ENCODE measurements around the gene CHST15.

The CHST15 gene

DNA sequence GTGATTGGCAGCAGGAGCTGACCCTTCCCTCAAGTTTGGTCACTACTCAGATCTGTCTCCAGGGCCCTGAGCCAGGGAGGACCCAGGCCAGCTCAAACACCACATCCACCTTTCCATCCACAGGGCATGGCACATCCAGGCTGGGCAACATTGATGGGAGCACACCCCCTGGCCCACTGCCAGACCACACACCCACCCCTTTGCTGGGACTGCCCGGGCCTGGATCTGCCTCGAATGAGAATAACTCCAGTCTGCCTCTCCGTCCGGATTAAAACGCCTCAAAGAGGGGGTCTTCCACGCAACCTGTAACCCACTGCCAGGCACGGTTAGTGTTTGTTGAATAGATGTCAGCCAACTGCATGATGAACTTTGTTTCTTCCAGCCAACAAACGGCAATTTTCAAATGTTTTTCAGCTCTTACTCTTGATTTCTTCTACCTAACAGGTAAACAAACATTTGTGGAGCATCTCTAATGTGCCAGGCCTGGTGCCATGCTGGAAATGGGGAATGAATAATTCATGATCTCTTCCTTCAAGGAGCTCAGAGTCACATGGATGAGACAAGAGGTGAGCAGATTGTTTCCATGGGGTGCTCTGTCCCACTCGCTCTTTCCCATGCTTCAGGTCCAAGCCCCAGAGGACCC, 41.0 kb upstream of the CHST15 start:
- Histone ChIP-seq H3K27me3 (replicated peaks; ENCODE audit: control insufficient read depth, insufficient read depth, low read length) (peaks cover 3% of the 10 kb centered on the region; the same call in 1 of the 2 replicates), H3K4me3 (replicated peaks; ENCODE audit: low read depth, low read length) (no peak overlapping the region), H3K36me3 (ENCODE audit: control insufficient read depth, insufficient read depth, low read length) (no peaks in the 10 kb centered on the region)
- no peak for DNase-seq (ENCODE audit: extremely low read depth, insufficient read length)
- TF ChIP-seq, protein P1, sequence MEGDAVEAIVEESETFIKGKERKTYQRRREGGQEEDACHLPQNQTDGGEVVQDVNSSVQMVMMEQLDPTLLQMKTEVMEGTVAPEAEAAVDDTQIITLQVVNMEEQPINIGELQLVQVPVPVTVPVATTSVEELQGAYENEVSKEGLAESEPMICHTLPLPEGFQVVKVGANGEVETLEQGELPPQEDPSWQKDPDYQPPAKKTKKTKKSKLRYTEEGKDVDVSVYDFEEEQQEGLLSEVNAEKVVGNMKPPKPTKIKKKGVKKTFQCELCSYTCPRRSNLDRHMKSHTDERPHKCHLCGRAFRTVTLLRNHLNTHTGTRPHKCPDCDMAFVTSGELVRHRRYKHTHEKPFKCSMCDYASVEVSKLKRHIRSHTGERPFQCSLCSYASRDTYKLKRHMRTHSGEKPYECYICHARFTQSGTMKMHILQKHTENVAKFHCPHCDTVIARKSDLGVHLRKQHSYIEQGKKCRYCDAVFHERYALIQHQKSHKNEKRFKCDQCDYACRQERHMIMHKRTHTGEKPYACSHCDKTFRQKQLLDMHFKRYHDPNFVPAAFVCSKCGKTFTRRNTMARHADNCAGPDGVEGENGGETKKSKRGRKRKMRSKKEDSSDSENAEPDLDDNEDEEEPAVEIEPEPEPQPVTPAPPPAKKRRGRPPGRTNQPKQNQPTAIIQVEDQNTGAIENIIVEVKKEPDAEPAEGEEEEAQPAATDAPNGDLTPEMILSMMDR (IDR thresholded peaks at IDR 0.05; ENCODE audit: insufficient read depth, low read length, poor library complexity, severe bottlenecking) = no peak

DNA sequence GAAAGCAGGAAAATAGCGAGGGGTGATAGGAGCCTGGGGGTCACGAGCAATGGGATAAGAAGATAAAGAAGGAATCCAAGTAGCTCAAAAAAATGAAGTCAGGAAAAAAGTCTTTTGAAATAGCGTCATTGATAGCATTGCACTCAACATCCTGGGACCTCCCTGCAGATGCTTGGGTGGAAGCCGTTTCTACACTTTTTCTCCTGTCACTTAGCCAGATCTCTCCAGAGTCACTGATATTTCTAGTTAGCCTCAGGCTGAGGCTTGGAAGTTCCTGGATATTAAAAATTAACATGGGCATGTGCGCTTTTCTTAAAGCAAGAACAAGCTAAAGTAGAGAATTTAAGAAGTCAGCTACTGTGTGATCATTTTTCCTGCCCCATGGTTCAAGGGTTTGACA, 39.5 kb upstream of the CHST15 start:
- H3K36me3 ChIP-seq (ENCODE audit: control insufficient read depth, insufficient read depth, low read length) = no peaks in the 10 kb centered on the region
- TF ChIP-seq, protein P1 (IDR thresholded peaks at IDR 0.05; ENCODE audit: insufficient read depth, low read length, poor library complexity, severe bottlenecking) = no peak
- H3K4me3 ChIP-seq (replicated peaks; ENCODE audit: low read depth, low read length) = no peak overlapping the region
- no peak for DNase-seq (ENCODE audit: extremely low read depth, insufficient read length)
- peaks cover 3% of the 10 kb centered on the region for H3K27me3 ChIP-seq (replicated peaks; ENCODE audit: control insufficient read depth, insufficient read depth, low read length)

DNA sequence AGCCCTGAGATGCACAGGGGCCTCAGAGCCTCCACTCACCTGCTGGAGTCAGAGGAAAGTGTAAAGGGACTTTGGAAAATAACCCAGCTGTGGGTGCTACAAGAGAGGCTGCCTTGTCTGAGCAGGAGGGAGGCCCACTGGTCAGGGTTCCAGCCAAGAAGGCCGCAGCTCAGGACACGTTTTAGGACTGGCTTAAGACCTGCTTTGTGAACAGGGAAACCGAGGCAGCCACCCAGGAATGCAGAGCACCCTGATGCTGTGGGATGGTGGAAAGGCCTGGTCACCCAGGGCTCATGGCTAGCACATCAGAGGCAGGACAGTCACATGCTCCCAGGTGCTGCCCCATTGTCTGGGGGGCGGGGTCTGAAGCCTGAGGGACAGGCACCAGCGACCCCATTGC, 38.9 kb upstream of the CHST15 start:
- no peaks in the 10 kb centered on the region for H3K36me3 ChIP-seq (ENCODE audit: control insufficient read depth, insufficient read depth, low read length)
- DNase-seq (ENCODE audit: extremely low read depth, insufficient read length) = no peak
- TF ChIP-seq, protein P1 (IDR thresholded peaks at IDR 0.05; ENCODE audit: insufficient read depth, low read length, poor library complexity, severe bottlenecking) = no peak
- H3K4me3 ChIP-seq (replicated peaks; ENCODE audit: low read depth, low read length) = no peak overlapping the region
- H3K27me3 ChIP-seq (replicated peaks; ENCODE audit: control insufficient read depth, insufficient read depth, low read length) = peaks cover 3% of the 10 kb centered on the region

DNA sequence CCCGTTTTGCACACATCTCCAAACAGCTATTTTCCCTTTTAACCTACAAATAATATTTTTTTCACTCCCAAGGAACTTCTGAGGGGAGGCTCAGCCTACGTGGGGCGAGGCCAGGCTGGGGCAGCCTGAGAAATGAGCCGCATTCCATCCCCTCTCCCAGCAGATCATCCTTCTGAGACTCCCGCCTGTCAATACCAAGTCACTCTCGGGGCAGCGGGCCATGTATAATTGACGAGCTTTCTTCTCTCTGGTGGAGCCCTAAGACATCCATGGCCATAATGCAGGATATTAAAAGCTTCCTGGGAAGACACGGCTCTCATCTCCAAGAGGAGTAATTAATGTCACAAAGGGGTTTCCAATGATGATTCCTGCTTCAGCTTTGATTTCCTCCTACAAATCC, 37.8 kb upstream of the CHST15 start:
- H3K36me3 ChIP-seq (ENCODE audit: control insufficient read depth, insufficient read depth, low read length) = no peaks in the 10 kb centered on the region
- no peak for DNase-seq (ENCODE audit: extremely low read depth, insufficient read length)
- TF ChIP-seq, protein P1 (IDR thresholded peaks at IDR 0.05; ENCODE audit: insufficient read depth, low read length, poor library complexity, severe bottlenecking) = no peak
- peaks cover 3% of the 10 kb centered on the region for H3K27me3 ChIP-seq (replicated peaks; ENCODE audit: control insufficient read depth, insufficient read depth, low read length)
- H3K4me3 ChIP-seq (replicated peaks; ENCODE audit: low read depth, low read length) = no peak overlapping the region

DNA sequence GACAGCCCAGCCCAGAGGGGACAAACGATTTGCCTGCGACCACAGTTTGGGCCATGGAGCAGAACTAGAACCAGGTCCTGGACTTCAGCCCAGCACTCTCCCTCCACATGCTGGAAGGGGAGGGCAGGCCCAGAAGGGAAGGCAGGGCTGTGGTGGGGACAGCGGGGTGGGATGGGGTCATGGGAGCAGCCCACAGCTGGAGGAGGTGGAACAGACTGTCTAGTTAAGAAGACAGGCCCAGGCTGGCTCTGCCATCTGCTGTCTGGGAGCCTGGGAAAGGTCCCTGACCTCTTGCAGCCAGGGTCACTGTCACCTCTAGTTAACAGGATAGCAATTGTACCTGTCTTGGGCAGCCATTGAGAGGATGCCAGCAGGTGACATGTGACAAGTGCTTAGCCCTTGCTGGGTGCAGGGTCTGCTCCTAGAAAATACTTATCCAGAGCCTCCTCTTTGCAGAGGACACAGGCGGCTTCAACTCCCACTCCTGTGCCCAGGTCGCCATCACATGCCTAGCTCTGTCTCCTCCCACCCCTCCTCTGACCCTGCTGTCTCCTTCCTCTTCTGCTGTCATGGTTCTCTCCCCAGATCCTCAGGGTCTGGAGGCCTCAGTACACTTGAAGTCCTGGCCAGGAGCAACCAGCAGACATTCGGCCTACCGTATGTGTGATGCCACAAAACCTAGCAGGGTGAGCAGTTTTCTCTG, 37.0 kb upstream of the CHST15 start:
- TF ChIP-seq, protein P1 (IDR thresholded peaks at IDR 0.05; ENCODE audit: insufficient read depth, low read length, poor library complexity, severe bottlenecking) = no peak
- peaks cover 3% of the 10 kb centered on the region for H3K27me3 ChIP-seq (replicated peaks; ENCODE audit: control insufficient read depth, insufficient read depth, low read length)
- DNase-seq (ENCODE audit: extremely low read depth, insufficient read length) = no peak
- no peak overlapping the region for H3K4me3 ChIP-seq (replicated peaks; ENCODE audit: low read depth, low read length)
- H3K36me3 ChIP-seq (ENCODE audit: control insufficient read depth, insufficient read depth, low read length) = no peaks in the 10 kb centered on the region
